Stimulated activated CD8-positive, alpha-beta memory T cell treated with anti-CD3 and anti-CD28 coated beads, Interleukin-15, amount 100 ng/mL, for 48 hours (primary cell): Measurements from ENCODE around the gene XXYLT1.

Experiments
- DNase-seq, 2 donors: peaks; one replicate each; pipeline ENCODE4 v3.0.0-alpha.2; 2020; ENCODE audit warnings: low read depth in 2 of 2

The XXYLT1 gene

GRCh38 chr3:195025884-195026200, 245.1 kb downstream of the XXYLT1 start:
- no peak for DNase-seq

- DNase-seq: no peak
These were observed 245.7 kb downstream of the XXYLT1 start for GRCh38 chr3:195025056-195025883.

GRCh38 chr3:195023989-195024388, 247.0 kb downstream of the XXYLT1 start:
- no peak for DNase-seq

GRCh38 chr3:195023576-195023975, 247.4 kb downstream of the XXYLT1 start:
- no peak for DNase-seq

- no peak for DNase-seq
These were observed 249.3 kb downstream of the XXYLT1 start for GRCh38 chr3:195021692-195022091.

GRCh38 chr3:195020921-195021320, 250.0 kb downstream of the XXYLT1 start:
- DNase-seq: no peak

GRCh38 chr3:195020185-195020584, 250.8 kb downstream of the XXYLT1 start:
- no peak for DNase-seq

- DNase-seq: no peak
These were observed 251.6 kb downstream of the XXYLT1 start for GRCh38 chr3:195019335-195019734.
